ENCODE results near the gene EIF2A.
"Not testable (repeated sequence)": the region's sequence is repeated elsewhere in the genome, so short reads cannot be mapped to it uniquely, and the experiment has no call there.

EIF2A gene

GRCh38 chr3:150546226-150547044 is at the start of gene EIF2A, which contains the start of gene SERP1:
TSS of gene EIF2A (plus strand) at chr3:150546787. CDS start at chr3:150546803, 16 bp downstream.
TSS of gene SERP1 (minus strand) at chr3:150546496. CDS start at chr3:150546135, 361 bp downstream.
- peak; percentile 99 for DNase-seq

DNA sequence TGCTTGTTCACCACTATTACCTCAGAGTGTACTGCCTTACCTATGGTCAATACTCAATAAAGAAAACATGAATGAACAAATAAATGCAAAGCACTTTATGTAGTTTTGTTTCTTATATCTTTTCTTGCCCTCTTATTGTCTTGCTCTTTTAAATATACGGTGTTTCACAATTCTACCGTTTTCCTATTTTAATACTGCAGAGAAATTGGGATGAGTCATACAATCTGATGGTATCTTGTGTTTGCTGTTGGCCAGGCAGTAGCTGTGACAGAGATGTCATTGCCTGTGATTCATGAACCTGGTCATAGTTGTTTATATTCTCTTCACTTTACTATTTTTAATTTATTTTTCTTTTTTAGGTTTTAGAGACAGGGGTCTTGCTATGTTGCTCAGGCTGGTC is 48.6 kb upstream of the EIF2A start:
- DNase-seq: no peak

DNA sequence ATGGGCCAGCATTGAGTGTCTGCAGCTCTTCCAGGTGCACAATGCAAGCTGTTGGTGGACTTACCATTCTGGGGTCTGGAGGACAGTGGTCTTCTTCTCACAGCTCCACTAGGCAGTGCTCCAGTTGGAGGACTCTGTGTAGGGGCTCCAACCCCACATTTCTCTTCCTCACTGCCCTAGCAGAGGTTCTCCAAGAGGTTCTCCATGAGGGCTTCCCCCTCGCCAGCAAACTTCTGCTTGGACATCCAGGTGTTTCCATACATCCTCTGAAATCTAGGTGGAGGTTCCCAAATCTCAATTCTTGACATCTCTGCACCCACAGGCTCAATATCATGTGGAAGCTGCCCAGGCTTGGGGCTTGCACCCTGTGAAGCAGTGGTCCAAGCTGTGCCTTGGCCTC is 45.6 kb upstream of the EIF2A start:
- not testable (repeated sequence) for DNase-seq

DNA sequence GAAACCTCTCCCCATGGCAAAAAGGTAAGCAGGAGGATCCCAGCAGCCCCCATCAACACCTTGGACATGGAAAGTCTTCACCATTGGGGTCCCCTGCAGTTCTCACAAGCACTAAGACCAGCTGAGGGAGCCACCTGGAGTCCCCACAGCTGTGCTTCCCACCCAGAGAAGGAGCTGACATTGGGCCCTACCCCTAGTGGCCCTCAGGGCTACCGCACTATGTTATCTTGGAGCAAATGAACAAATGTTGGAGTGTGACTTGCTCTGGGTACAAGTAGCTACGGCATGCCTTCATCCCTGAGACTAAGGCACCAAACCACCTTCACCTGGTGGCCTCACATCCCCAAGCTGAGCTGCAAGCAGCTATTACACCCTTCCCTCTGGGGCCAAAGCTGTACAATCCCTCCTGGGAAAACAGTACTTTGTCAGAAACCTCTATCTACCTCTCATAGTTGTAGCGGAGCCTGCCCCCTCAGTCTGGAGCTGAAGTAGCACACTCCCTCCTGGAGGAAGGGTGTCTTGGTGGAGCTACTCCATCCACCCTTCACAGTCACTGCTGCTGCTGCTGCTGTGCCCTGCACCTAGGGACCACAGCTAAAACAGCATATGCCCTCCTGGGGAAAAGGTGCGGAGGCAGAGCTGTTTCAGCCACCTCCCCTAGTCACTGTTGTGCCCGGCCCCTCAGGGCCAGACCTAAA is 43.0 kb upstream of the EIF2A start:
- no peak for DNase-seq

DNA sequence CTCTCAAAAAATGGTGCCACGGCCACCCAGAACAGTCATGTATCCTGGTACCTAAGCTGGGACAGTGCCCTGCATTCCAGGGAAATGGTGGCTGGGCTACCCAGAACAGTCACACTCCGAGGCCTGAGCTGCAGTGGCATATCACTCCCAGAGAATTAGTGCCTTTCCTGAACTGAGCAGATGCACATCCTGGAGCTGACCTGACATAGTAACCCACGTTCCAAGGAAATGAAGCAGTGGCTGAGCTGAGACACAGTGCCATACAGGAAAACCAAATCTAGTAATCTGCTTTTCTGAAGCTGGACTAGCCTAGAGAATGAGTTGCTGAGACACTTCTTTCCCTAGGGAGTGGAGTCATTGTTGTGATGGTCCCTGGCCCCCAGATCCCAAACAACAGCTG is 42.1 kb upstream of the EIF2A start:
- DNase-seq: no peak

DNA sequence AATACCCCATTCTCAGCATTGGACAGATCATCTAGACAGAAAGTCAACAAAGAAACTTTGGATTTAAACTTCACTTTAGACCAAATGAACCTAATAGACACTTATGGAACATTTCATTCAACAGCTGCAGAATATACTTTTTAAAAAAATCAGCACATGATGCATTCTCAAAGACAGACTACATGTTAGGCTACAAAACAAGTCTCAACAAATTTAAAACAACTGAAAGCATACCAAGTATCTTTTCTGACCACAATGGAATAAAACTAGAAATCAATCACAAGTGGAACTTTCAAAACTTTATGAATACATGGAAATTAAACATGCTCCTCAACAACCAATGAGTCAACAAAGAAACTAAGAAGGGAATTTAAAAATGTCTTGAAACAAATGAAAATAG is 38.2 kb upstream of the EIF2A start:
- no peak for DNase-seq

GRCh38 chr3:150509780-150510179 is 36.8 kb upstream of the EIF2A start:
- DNase-seq: no peak

- no peak for DNase-seq
These were observed 35.3 kb upstream of the EIF2A start for GRCh38 chr3:150511122-150511821.

GRCh38 chr3:150515210-150515609 is 31.4 kb upstream of the EIF2A start:
- no peak for DNase-seq

DNA sequence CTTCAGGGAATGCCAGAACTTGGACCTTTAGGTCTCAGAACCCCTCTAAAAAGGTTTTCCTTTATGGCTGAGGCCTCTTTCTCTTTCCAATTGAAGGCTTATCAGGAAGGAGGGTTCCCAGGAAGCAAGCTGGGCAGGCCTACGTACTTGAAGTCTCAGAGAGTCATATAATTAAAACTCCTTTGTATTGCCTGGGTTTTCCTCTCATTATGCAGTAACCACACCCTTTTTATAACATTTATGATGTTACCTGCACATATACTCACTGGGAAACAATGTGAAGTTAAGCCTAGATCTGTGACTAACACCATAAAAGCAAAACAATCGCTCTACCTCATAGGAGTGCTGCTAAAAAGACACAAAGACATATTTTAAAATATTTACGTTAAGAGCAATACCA is 27.6 kb upstream of the EIF2A start:
- DNase-seq: no peak

- DNase-seq: no peak
These were observed 26.2 kb upstream of the EIF2A start for GRCh38 chr3:150520408-150520807.

GRCh38 chr3:150521463-150521862 is 25.1 kb upstream of the EIF2A start:
- DNase-seq: no peak

GRCh38 chr3:150523538-150523937 is 23.0 kb upstream of the EIF2A start:
- DNase-seq: no peak

DNA sequence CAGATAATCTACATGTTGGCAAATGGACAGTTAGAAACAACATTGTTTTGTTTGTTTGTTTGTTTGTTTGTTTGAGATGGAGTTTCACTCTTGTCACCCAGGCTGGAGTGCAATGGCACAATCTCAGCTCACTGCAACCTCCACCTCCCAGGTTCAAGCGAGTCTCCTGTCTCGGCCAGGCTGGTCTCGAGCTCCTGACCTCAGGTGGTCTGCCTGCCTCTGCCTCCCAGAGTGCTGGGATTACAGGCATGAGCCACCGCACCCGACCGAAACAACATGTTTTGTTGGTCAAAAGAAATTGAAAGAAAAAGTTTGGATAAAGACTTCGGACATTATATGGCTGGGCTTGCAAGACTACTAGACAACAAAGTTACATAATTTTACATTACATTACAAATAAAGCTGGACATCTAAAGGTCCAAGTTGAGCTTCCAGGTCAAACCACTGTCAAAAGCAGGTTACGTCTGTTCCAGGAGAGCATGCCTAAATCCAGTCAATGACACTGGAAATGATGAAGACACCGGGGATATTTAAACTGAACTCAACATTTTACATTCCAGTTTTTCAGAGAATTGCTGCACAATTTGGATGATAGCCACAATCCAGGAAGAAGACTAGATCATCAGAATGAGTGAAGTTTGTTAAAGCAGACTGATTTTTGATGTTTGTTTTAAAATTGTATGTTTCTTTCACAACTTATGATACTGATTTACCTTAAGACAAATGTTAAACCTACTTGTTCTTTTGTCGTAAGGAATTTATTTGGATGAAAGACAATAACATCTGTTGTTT is 18.9 kb upstream of the EIF2A start:
- DNase-seq: no peak

DNA sequence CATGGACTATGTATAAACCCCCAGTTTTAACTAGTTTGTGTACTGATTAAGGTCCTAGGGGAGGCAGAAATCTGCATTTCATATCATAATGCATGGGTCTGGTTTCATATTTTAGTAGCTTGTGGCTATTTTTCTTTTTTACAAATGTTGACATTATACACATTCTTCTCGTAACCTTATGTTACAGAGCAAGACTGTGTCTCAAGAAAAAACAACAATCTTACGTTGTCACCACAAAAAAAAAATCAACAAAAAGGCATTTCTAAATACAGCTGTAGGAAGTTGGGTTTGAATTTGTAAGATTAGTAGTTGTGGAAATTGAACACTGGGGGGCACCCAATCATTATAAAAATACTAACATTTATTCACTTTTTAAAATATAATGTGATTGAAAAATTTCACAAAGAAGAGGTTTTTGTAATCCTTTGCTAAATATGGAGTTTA is 18.2 kb upstream of the EIF2A start:
- peak; percentile 44 for DNase-seq

- no peak for DNase-seq
These were observed 14.8 kb upstream of the EIF2A start for GRCh38 chr3:150531775-150532174.

DNA sequence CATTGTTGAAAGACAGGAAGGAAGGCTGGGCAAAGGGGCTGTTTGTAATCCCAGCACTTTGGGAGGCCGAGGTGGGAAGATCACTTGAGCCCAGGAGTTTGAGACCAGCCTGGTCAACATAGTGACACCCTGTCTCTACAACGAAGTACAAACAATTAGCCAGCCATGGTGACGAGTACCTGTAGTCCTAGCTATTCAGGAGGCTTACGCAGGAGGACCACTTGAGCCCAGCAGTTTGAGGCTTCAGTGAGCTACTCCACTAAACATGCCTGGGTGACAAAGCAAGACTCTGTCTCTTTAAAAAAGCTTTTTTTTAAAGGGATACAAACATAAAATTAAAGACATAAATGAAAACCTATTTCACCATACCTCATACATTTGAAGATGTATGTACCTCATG is 11.4 kb upstream of the EIF2A start:
- DNase-seq: no peak

GRCh38 chr3:150538324-150539208 is 8.0 kb upstream of the EIF2A start:
- DNase-seq: no peak

DNA sequence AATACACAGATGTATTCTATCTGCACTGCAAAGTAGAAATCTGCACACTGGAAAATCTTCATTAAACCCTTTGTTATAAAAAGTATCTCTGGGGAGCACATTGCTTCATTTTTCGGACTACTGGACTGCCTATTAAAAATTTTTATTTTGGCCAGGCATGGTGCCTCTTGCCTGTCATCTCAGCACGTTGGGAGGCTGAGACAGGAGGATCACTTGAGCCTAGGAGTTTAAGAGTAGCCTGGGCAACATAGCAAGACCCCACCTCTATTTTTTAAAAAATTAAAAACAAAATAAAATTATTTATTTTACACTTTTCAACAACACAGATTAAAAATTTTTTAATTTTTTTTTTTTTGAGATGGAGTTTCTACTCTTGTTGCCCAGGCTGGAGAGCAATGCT is 6.3 kb upstream of the EIF2A start:
- DNase-seq: no peak

GRCh38 chr3:150540991-150541390 is 5.6 kb upstream of the EIF2A start:
- no peak for DNase-seq

DNA sequence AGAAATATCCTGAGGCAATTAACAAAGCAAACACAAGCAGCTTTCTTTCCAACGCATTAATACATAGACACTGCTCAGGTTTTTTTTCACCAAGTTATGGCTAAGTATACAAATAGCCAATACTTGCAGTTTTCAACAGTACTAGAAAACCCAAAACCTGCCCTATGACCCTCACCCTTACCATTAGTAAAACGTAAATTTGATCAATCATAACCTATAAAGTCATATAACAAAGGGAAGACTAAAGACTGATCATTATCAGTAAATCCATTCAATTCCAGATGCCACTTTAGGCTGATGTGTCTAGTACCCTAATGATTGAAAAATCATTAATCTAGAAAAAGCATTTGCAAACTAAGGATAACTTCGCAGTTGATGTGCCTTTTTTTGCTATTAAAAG is 3.5 kb upstream of the EIF2A start:
- no peak for DNase-seq

DNA sequence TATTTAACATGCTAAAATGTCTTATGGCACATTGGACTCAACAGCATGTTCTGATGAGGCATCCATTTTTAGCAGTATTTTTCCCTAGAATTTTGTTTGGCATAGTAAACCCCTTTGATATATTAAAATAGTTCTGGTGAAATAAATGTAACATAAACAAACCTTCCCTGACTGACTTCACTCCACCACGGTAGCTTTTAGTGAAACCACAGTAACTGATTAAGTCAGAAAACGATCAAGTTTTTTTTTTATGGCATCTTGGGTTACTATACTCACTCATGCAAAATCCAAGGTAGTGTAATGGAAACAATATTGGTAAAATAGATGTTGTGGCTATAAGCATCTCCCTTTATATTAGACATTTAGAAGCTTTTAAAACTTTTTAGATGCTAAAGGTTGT is 3.1 kb upstream of the EIF2A start:
- DNase-seq: no peak

Data from CD4-positive, alpha-beta T cell treated with Interleukin-12 subunit alpha and Interleukin-12 subunit beta, for 1 hour (primary cell).